ENCODE measurements around the gene CXCR3.
"Not testable (repeated sequence)": the region's sequence is repeated elsewhere in the genome, so short reads cannot be mapped to it uniquely, and the experiment has no call there.

CXCR3 gene

DNA sequence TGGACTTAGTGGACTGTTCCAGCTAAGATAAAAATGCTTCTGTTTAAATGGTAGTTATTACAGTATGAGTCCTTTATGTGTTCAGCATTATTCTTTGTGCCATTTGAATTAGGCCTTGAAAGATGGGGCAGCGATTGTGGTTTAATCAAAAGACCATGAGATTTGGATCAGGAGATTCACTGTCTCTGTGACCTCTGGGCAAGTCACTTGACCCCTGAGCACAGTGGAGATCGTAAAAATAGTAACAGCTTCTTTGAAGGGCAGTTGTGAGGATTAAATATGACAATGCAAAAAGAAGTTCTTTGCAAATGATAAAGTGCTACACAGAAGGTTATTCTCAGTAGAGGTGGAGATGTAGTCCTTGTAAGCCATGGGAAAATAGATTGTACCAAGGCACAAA, 10.8 kb downstream of the CXCR3 start:
- no peak for DNase-seq

DNA sequence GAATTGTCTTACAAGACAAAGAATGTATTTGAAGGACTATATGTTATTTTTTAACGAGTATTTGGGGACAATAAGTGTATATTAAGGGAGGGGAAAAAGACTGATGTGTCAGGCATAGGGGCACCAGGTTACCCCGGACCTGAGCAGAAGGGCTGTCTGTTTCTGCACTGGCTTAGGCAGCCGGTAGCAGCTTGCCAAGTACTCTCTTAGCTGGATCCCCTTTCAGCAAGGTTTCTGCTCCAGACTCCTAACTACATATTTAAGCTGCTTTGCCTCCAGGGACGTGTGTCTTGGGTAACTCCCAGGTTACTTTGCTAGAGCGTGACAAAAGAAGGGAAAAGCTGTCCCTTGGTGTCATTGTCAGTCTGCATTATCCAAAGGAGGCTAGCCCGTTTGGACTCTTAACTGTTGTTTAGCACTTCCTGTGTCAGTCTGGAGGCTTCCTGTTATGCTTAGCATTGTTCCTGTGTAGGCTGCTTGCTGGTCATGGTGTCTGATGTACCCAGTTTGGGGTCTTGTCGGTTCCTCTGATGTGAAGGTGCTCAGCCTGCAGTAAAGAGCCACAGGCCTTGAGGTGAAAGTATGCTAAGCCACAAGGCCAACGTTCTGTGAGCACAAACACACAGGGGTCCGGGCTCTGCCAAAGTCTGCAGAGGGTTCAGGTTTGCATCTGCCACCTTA, 11.6 kb downstream of the CXCR3 start:
- DNase-seq: no peak

DNA sequence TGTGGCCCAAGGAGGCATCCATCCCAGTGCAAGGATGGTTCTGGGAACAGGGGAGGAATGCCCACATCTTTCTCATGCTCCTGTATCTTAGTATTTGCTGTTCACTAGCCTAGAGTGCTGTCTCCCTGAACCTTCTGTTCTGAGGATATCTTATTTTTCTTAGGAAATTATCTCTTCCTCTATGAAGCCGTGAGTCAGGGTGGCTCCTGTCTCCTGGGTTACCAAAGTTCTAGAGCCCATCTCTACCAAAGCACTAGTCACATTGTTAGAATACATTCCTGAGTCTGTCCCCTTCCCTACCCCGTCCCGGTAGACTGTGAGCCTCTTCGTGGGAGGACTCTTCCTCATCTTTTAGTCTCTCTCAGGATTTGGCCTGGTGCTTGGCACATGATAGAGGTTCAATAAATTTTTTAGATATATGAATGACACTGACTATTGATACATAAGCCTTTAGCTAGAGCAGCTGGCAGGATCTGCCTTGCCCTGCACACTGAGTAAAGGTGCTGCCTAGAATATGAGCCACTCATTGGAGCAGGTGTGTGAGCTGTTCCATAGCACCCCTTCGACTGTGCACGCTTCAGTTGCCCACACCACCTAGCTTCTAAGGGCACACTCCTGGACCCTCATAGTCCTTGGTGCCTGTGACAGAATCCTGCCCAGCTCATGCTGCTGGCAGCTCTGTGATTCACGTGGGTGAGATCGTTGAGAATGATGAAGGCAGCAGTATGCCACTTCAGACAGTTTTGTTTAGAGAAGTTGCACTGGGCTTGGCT, 13.3 kb downstream of the CXCR3 start:
- DNase-seq: no peak

DNA sequence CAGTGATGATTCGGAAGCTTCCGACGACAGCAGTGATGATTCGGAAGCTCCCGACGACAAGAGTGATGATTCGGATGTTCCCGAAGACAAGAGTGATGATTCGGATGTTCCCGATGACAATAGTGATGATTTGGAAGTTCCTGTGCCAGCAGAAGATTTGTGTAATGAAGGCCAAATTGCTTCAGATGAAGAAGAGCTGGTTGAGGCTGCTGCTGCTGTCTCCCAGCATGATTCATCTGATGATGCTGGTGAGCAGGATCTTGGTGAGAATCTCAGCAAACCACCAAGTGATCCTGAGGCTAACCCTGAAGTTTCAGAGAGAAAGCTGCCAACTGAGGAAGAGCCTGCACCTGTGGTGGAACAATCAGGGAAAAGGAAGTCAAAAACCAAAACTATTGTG, 14.2 kb downstream of the CXCR3 start:
- no peak for DNase-seq

DNA sequence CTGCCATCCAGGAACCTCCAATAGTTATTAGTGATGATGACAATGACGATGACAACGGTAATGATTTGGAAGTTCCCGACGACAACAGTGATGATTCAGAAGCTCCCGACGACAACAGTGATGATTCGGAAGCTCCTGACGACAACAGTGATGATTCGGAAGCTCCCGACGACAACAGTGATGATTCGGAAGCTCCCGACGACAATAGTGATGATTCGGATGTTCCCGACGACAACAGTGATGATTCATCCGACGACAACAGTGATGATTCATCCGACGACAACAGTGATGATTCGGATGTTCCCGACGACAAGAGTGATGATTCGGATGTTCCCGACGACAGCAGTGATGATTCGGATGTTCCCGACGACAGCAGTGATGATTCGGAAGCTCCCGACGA, 14.7 kb downstream of the CXCR3 start:
- no peak for DNase-seq

DNA sequence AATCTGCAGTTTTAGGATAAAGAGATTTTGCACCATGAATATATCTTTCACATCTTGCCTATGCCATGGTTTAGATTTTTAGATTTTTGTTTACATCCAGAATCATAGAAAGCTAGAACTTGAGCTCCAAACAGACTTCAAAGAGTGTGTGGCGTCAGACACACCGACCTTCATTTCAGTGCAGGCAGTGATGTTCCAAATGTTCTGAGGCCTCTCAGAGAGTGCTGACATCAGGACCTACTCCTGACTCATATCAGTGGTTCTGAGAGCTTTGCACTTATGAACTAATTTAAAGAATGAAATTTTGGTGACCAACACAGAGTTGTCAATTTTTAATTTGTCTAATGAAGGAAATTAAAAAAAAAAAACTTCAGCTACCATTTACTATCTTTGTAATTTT, 18.3 kb downstream of the CXCR3 start:
- DNase-seq: no peak

DNA sequence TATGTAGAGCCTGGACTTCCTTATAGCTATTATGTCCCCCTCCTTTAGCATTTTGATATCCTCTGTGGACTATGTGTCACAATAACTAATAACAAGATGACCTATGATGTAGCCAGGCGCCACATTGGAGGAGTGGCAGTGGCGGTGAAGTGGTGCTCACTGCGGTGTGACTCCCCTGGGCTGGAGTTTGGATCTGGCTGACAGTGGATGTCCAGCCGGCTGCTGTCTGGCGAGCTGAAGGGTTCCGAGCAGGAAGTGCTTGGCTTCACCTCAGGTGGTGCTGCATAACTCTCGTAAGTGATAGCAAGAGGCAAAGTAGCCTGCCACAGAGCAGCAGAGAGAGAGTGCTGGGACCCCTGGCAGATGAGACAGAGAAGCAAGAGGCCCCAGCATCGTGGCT, 25.1 kb downstream of the CXCR3 start:
- DNase-seq: not testable (repeated sequence)

DNA sequence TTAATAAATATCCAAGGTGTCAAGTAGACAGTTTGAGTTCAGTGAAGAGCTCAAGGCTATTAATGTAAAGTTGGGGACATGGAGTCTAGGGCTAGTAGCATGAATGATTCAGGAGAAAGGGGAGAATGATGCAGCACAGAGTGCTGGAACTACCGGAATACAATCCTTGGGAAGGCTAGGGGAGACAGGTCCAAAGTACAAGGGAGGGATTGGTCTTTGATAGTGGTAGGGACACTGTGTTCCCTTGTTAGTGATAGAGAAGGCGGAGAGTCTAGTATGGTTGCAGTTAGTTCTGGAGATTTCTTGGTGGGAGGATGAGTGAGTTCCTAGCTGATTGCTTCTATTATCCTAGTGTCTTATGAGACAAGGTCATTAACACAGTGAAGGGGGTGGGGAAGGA, 31.4 kb downstream of the CXCR3 start:
- DNase-seq: no peak

DNA sequence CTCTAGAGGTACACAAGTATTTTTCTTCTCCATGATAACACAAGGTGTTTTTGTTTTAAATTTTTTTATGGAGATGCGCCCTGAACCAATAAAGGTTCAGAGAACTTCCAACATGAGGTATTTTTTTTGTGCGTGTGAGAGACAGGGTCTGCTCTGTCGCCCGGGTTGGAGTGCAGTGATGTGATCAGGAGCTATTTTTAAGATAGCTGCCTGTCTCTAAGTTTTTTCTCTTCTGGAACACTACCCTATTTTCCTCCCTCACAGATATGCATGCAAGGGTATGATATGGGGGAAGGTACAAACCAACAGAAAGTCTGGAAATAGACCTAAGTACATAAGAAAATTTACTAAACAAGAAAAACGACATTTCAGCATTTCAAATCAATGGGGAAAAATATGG, 37.1 kb downstream of the CXCR3 start:
- no peak for DNase-seq

DNA sequence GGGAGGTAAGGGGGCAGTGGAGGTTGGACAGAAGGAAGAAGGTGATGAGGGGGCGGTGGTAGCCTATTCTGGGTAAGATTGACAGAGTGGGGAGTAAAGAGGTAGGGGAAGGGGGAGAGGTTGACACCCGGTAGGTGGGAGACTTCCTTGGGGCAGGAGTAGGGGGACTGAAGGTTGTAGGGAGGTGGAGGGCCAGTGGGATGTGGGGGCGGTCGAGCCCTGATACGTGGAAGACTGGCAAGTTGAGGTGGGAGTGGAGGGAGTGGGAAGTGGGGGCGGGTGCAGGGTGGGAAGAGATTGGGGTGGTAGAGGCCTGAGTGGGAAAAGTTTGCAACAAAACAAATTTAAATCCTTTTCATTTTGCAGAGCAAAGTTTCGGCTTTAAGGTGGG, 38.3 kb downstream of the CXCR3 start:
- no peak for DNase-seq

DNA sequence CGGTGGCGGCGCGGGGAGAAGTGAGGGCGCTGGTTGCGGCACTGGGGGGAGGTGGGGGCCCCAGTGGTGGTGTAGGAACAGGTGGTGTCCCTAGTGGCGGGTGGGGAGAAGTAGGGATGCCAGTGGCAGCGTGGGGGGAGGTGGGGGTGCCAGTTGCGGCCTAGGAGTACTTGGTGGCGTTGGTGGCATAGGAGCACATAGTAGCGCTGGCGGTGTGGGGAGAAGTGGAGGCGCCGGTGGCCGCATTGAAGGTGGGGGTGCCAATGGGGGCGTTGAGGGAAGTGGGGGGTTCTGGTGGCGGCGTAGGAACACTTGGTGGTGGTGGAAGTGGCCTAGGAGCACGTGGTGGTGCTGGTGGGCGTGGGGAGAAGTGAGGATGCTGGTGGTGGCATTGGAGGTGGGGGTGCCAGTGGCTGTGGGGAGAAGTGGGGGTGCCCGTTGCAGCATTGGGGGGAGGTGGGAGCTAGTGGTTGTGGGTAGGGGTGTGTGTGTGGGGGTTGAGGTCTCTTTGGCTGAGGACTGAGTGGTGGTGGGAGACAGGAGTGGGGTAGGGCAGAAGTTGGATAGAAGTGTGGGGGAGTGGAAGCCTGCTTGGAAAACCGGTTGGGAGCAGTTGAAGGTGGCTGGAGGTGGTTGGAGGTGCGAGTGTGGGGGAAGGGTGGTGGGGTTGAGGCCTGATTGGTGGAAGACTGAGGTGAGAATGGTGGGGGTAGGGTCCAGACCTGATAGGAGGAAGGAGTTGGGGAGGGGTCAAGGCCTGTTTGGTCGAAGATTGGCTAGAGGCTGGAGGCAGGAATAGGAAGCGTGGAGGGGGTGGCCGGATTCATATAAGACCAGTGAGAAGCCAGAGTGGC, 38.9 kb downstream of the CXCR3 start:
- no peak for DNase-seq

DNA sequence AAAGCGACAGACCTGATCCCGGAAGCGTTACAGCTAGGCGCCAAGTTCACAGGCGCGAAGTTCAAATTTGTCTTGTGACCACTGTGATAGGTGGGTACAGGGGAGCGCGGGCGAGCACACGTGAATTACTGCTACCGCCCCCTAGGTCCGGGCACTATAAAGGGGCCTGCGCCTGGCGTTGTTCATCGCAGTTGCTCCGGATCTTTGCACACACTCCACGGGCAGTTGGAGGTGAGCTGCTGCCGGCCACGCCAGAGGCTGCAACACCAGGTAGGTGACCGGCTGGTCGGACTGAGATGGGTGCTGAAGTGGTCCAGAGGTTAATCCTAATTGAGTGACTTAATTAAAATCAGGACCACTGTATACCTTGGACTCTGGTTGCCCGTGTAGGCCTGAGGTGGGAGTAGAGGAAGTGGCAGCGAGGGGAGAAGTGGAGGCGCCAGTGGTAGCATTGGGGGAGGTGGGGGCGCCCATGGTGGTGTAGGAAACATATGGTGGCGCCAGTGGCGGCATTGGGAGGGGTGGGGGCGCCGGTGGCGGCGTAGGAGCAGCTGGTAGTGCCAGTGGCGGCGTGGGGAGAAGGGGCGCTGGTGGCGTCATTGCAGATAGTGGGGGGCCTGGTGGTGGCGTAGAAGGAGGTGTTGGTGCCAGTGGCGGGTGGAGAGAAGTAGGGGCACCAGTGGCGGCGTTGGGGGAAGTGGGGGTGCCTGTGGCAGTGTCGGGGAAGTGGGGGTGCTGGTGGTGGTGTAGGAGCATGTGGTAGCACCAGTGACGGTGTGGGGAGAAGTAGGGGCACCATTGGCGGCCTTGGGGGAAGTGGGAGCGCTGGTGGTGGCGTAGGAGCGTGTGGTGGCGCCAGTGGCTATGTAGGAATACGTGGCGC, 39.8 kb downstream of the CXCR3 start, which contains the start of gene GCNA:
GCNA (plus strand) TSS at position 185 of the 883 bp plus-strand sequence. CDS start 2,385 bp downstream, outside the sequence.
- no peak for DNase-seq

DNA sequence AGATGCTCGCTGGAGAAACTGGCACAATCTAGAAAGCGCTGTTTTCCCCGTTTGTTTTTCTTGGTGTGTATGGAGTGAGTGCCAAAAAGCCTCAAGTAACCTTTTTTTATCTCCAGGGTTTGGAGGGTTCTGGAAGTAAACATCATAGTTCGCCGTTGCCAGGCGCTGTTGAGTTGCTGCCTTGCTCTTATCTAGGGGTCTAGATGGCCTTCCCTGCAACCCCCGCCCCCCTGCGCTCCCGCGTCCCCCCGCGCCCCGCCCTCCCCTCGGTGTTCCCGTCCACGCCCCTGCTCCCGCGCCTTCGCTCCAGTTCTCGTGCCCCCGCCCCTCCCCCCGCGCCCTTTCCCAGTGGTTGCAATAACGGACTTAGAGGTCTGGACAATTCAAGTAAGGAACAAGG, 40.6 kb downstream of the CXCR3 start:
- no peak for DNase-seq

DNA sequence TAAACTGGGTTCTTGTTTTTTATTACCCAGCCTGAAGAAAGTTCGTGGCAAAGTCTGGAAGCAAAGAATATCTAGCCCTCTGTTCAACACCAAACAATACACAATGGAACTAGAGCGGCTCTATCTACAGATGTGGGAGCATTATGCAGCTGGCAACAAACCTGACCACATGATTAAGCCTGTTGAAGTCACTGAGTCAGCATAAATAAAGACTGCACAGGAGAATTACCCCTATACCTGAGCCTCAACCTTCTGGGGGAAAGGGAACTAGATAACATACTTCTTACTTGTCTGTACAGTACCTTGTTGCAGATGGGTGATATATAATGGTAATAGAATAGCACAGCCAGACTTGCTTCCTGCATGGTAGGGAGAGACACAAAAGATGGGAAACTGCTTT, 44.7 kb downstream of the CXCR3 start:
- no peak for DNase-seq

DNA sequence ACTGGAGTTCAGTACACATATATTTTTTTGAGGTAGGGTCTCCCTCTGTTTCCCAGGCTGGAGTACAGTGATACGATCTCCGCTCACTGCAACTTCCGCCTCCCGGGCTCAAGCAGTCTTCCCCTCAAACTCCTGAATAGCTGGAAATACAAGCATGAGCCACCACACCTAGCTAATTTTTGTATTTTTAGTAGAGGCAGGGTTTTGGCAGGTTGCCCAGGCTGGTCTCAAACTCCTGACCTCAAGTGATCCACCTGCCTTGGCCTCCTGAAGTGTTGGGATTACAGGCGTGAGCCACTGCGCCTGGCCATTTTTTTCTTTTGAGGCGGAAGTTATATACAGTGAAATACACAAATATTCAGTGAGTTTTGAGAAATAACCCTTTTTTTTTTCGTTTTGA, 46.9 kb downstream of the CXCR3 start:
- DNase-seq: not testable (repeated sequence)
